Fibroblast of lung (primary cell): ENCODE data around the gene SMAGP. TPM values are rescaled to one million over a fixed set of nuclear protein-coding genes. Genes with fewer than 3 reads are reported as not detected.

ENCODE experiments used
- DNase-seq, 2 donors: peaks; one replicate each; pipeline versions ENCODE4 v3.0.0 to v3.0.0-alpha.2; 2010; ENCODE audit warnings: low read depth in 2 of 2
- H2AFZ ChIP-seq: 2 replicates; pipeline ENCODE4 v1.5.1; 2012; ENCODE audit warnings: low read length, control low read depth, inconsistent platforms
- H3K27ac ChIP-seq: 2 replicates; pipeline ENCODE4 v1.5.1; 2011; ENCODE audit warnings: low read length, control low read depth; ENCODE audit not compliant: insufficient read depth
- H3K27me3 ChIP-seq: 2 replicates; pipeline ENCODE4 v1.5.1; 2011; ENCODE audit warnings: mild to moderate bottlenecking, low read length; ENCODE audit not compliant: control insufficient read depth, insufficient read depth
- H3K36me3 ChIP-seq: 2 replicates; pipeline ENCODE4 v1.5.1; 2011; ENCODE audit warnings: low read length; ENCODE audit not compliant: control insufficient read depth, insufficient read depth
- H3K4me1 ChIP-seq: 2 replicates; pipeline ENCODE4 v1.5.1; 2011; ENCODE audit warnings: low read length; ENCODE audit not compliant: control insufficient read depth, insufficient read depth; ENCODE audit errors: extremely low read depth
- H3K4me2 ChIP-seq: 2 replicates; pipeline ENCODE4 v1.5.1; 2011; ENCODE audit warnings: low read length, control low read depth; ENCODE audit not compliant: insufficient read depth; ENCODE audit errors: extremely low read depth
- H3K4me3 ChIP-seq, 4 experiments: fragments of 200-600 bp in 1 of 4; sonication (generic) in 1 of 4; replicated peaks in 1 of 4; 2 replicates each; pipeline ENCODE4 v1.5.1; 2011 to 2016; ENCODE audit warnings: low read length in 4 of 4, low read depth in 3 of 4, mild to moderate bottlenecking in 3 of 4, control low read depth in 2 of 4, inconsistent platforms in 1 of 4, mixed read lengths in 1 of 4; ENCODE audit not compliant: insufficient read depth in 1 of 4; ENCODE audit errors: control extremely low read depth in 1 of 4
- H3K79me2 ChIP-seq: 2 replicates; pipeline ENCODE4 v1.5.1; 2012; ENCODE audit warnings: mild to moderate bottlenecking, low read length, inconsistent platforms; ENCODE audit not compliant: control insufficient read depth, insufficient read depth
- H3K9ac ChIP-seq: 2 replicates; pipeline ENCODE4 v1.5.1; 2011; ENCODE audit warnings: mild to moderate bottlenecking, low read length, control low read depth; ENCODE audit not compliant: insufficient read depth
- H3K9me3 ChIP-seq: 2 replicates; pipeline ENCODE4 v1.5.1; 2012; ENCODE audit warnings: low read depth, low read length; ENCODE audit not compliant: control insufficient read depth, insufficient read depth
- H4K20me1 ChIP-seq: 2 replicates; pipeline ENCODE4 v1.5.1; 2011; ENCODE audit warnings: low read length; ENCODE audit not compliant: control insufficient read depth, insufficient read depth; ENCODE audit errors: extremely low read depth
- EZH2 ChIP-seq: IDR thresholded peaks from 2 replicates; pipeline ENCODE4 v1.5.1; 2012; ENCODE audit warnings: low read length, control low read depth, mild to moderate bottlenecking; ENCODE audit errors: missing control alignments
- polyA plus RNA-seq, 2 donors: library from polyadenylated mRNA; depleted of rRNA in 1 of 2; stranded (reverse) in 1 of 2; unstranded in 1 of 2; fragments of >200 nt; gene quantifications; 2 replicates each; pipeline ENCODE4 v1.2.1, GENCODE V29; 2011 to 2012; ENCODE audit warnings: missing spikeins in 1 of 2
- total RNA-seq: library from RNA; depleted of rRNA; stranded (reverse); fragments of >200 nt; gene quantifications from 2 replicates; pipeline ENCODE4 v1.2.1, GENCODE V29; 2014
- TF ChIP-seq, protein P1 (sequence below), 2 donors: IDR thresholded peaks in 1 of 2; conservative IDR thresholded peaks in 1 of 2; 1 replicate in 1 of 2; 2 replicates in 1 of 2; pipeline ENCODE4 v1.5.1; 2011 to 2012; ENCODE audit warnings: low read length in 2 of 2, control low read depth in 1 of 2, inconsistent platforms in 1 of 2, low read depth in 1 of 2, mild to moderate bottlenecking in 1 of 2

Gene SMAGP
- total and polyA plus RNA-seq, 2 donors (not counting 1 experiment from before 2014, with no cell fraction given), result 11.6 to 20.5 TPM

DNA sequence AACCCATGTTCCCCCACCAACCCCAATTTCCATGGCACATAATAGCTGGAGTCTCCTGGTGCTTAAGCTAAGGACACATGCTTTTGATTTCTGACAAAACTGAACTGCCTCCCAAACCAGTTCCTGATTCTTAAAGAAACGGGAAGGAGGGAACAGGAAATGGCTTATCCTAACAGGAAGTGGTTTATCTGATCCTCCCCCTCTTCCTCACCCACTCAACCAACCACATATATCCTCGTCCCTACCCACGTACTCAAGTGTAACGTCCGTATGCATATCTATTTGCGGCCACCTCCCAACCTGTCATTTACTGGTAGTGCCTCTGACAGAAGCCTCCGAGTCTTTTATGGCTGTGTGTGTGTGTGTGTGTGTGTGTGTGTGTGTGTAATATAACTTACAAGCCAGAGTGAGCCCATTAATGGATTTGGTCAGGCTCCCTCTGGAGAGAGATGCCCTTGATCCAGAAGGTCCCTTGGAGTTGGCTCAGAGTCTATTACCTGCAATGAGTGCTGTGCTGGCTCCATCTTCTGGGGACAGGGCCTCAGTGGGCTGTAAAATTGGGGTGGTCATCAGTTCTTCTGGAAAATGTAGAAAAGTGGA is 23.9 kb downstream of the SMAGP start:
- no peak overlapping the region for H3K4me3 ChIP-seq
- H2AFZ ChIP-seq, result peak overlapping the region; percentile 56
- DNase-seq, result peak; percentile 59 to 63
- H3K79me2 ChIP-seq, result peaks cover 6% of the 10 kb centered on the region
- H3K36me3 ChIP-seq, result peaks cover 15% of the 10 kb centered on the region
- H3K27me3 ChIP-seq, result no peaks in the 10 kb centered on the region
- TF ChIP-seq, protein P1, sequence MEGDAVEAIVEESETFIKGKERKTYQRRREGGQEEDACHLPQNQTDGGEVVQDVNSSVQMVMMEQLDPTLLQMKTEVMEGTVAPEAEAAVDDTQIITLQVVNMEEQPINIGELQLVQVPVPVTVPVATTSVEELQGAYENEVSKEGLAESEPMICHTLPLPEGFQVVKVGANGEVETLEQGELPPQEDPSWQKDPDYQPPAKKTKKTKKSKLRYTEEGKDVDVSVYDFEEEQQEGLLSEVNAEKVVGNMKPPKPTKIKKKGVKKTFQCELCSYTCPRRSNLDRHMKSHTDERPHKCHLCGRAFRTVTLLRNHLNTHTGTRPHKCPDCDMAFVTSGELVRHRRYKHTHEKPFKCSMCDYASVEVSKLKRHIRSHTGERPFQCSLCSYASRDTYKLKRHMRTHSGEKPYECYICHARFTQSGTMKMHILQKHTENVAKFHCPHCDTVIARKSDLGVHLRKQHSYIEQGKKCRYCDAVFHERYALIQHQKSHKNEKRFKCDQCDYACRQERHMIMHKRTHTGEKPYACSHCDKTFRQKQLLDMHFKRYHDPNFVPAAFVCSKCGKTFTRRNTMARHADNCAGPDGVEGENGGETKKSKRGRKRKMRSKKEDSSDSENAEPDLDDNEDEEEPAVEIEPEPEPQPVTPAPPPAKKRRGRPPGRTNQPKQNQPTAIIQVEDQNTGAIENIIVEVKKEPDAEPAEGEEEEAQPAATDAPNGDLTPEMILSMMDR (conservative IDR thresholded peaks at IDR 0.05 in 1 of 2, IDR thresholded peaks at IDR 0.05 in 1 of 2; ENCODE audit: low read depth in 1 of 2, low read length in 2 of 2), result no peak
- TF ChIP-seq EZH2, result no peak
- H3K27ac ChIP-seq, result peak overlapping the region; percentile 47
- H3K4me2 ChIP-seq, result no peak overlapping the region
- no peaks in the 10 kb centered on the region for H4K20me1 ChIP-seq
- peaks cover 2% of the 10 kb centered on the region for H3K4me1 ChIP-seq
- H3K9me3 ChIP-seq, result no peaks in the 10 kb centered on the region
- peak overlapping the region; percentile 14 for H3K9ac ChIP-seq

DNA sequence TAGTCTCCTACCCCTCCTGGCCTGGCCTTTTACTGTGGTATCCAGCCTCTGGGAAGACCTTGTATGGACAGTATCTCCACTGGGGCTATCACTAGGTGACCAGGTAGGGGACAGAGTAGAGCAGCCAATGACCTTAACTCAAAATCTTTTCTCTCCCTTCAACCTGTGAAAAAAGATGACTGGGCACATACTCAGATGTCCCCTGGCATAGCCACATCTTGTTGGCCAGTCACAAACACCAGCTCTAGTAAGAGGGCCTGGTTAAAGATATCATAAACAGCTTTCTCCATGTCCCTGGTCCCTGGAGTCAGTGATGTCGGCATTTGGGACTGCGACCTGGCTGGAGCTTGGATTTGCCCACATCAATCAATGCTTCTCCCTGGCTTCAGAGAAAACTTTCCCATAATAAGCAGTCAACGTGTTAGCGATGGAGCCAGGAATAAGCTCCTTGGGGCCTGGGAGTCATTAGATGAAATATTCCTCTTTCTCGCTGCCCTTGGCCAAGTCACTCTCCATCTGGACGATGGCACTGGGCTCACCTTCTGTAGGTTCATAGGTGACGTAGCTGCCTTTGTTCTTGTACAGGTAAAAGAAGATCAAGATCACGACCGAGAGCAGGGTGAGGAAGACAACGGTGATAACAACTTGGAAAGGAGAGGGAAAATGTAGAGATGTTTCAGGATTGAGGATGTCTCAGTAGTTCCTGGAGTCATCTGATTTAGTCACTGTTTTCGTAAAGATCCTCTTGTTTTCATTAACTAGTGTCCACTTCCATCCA is 24.6 kb downstream of the SMAGP start:
- TF ChIP-seq EZH2, result no peak
- TF ChIP-seq, protein P1 (conservative IDR thresholded peaks at IDR 0.05 in 1 of 2, IDR thresholded peaks at IDR 0.05 in 1 of 2; ENCODE audit: low read depth in 1 of 2, low read length in 2 of 2), result no peak
- DNase-seq, result no peak
- Histone ChIP-seq H3K4me3 (no peak overlapping the region), H3K9me3 (no peaks in the 10 kb centered on the region), H3K27me3 (no peaks in the 10 kb centered on the region), H3K4me2 (no peak overlapping the region), H3K79me2 (peaks cover 6% of the 10 kb centered on the region), H2AFZ (no peak overlapping the region), H3K36me3 (peaks cover 17% of the 10 kb centered on the region), H3K4me1 (peaks cover 8% of the 10 kb centered on the region), H4K20me1 (no peaks in the 10 kb centered on the region), H3K9ac (no peak overlapping the region), H3K27ac (peak overlapping the region; percentile 47)

DNA sequence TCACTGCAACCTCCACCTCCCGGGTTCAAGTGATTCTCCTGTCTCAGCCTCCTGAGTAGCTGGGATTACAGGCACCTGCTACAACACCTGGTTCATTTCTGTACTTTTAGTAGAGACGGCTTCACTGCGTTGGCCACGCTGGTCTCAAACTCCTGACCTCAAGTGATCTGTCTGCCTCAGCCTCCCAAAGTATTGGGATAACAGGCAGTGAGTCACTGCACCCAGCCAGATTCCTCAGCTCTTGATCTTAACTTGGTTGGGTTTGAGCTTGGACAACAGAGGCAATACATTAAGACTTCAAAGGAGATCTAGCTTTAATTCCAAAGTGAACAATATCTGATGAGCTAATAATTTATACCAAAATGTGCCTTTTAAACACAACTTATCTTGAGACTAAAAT is 25.9 kb downstream of the SMAGP start:
- Histone ChIP-seq H3K27ac (no peak overlapping the region), H3K9ac (no peak overlapping the region), H3K9me3 (no peaks in the 10 kb centered on the region), H3K4me3 (no peak overlapping the region), H3K79me2 (peaks cover 15% of the 10 kb centered on the region), H3K4me1 (peaks cover 12% of the 10 kb centered on the region), H4K20me1 (no peaks in the 10 kb centered on the region), H3K27me3 (no peaks in the 10 kb centered on the region), H3K36me3 (peaks cover 18% of the 10 kb centered on the region), H3K4me2 (no peak overlapping the region), H2AFZ (no peak overlapping the region)
- peak in 1 of 2 donors; percentile 60 for DNase-seq
- TF ChIP-seq, protein P1 (conservative IDR thresholded peaks at IDR 0.05 in 1 of 2, IDR thresholded peaks at IDR 0.05 in 1 of 2; ENCODE audit: low read depth in 1 of 2, low read length in 2 of 2), result no peak
- no peak for TF ChIP-seq EZH2
